Activated T-cell treated with anti-CD3 and anti-CD28 coated beads for 48 hours (primary cell): ENCODE measurements around the gene NPIPA3.
"Not testable (repeated sequence)": the region's sequence is repeated elsewhere in the genome, so short reads cannot be mapped to it uniquely, and the experiment has no call there.

ENCODE experiments used
- DNase-seq: peaks from one replicate; pipeline ENCODE4 v3.0.0-alpha.2; 2020; ENCODE audit warnings: low read depth

The NPIPA3 gene

GRCh38 chr16:14742273-14743128 is 39.3 kb downstream of the NPIPA3 start, which contains the start of gene NPIPA2:
Gene NPIPA2 (plus strand): TSS chr16:14742533. CDS start chr16:14748066, 5,533 bp downstream.
- not testable (repeated sequence) for DNase-seq

DNA sequence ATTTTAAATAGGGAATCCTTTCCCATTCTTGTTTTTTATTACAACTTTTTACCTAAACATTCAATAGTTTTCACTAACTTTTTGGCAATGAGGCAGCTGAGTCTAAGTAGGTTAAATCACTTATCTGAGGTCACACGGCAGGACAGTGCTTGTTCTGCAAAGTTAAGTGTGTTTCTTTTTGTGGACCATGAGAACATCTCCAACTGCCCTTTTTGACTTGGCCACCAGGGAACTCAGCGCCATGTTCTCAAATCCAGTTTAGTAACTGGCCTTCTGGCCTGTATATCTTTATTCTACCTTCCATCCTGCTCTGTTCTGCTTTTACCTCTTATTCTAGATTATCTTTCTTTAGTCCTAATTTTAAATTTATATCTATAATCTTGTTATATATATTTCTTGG is 70.4 kb downstream of the NPIPA3 start:
- DNase-seq, result not testable (repeated sequence)

GRCh38 chr16:14775624-14776023 is 72.4 kb downstream of the NPIPA3 start:
- not testable (repeated sequence) for DNase-seq
